ENCODE results near the gene ZCCHC2. TPM values are rescaled to one million over a fixed set of nuclear protein-coding genes. Genes with fewer than 3 reads are reported as not detected.

The ZCCHC2 gene
- total RNA-seq, 1 experiment from 2014 or later = 11.5 TPM

DNA sequence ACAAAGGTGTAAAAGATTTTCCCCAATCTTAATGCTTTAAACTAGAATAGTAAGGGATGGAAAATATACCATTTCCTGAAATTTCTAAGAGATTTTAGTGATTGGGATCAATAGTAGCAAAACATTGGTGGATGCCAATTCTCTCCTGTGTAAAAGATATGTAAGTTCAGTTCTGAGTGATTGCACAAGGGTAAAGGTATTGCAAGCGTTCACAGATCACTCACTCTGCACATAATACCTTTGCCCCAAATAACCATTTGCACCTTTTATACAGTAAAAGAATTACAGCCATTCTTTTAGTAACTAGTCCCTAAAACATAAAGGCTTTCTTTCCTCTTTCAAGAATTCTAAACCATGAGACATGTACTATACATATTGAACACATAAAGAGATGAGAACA is 13.0 kb upstream of the ZCCHC2 start:
- ChIA-PET POLR2A (ENCODE audit: low non-redundant PET) (no interaction called here), CTCF (no interaction called here)
- TF ChIP-seq EZH2 (IDR thresholded peaks at IDR 0.05; ENCODE audit: borderline replicate concordance, low read depth, low read length, poor library complexity, severe bottlenecking) = no peak
- TF ChIP-seq CTCF (conservative IDR thresholded peaks at IDR 0.05; ENCODE audit: low read depth, low read length) = no peak
- peaks cover 17% of the 10 kb centered on the region for H3K9me3 ChIP-seq (ENCODE audit: low read depth, low read length, poor library complexity, severe bottlenecking)
- H3K36me3 ChIP-seq (ENCODE audit: insufficient read depth, low read length, poor library complexity, severe bottlenecking) = no peaks in the 10 kb centered on the region
- no peaks in the 10 kb centered on the region for H3K4me1 ChIP-seq (ENCODE audit: insufficient read depth, low read length, poor library complexity, severe bottlenecking)
- BruUV-seq (replicated peaks) = no TSS peak
- DNase-seq (ENCODE audit: low spot score) = no peak
- H3K27me3 ChIP-seq (replicated peaks; ENCODE audit: insufficient read depth, low read depth, low read length, poor library complexity) = no peaks in the 10 kb centered on the region
- intact Hi-C loops (cut with micrococcal nuclease; ENCODE audit: unreplicated experiment) = no loop called here
- no peak overlapping the region for H3K4me3 ChIP-seq (ENCODE audit: low read depth, low read length, poor library complexity, severe bottlenecking)
- no peak overlapping the region for H3K27ac ChIP-seq (ENCODE audit: low read depth, low read length, poor library complexity, severe bottlenecking)

- no peak for DNase-seq (ENCODE audit: low spot score)
- Histone ChIP-seq H3K9me3 (ENCODE audit: low read depth, low read length, poor library complexity, severe bottlenecking) (peaks cover 19% of the 10 kb centered on the region), H3K4me1 (ENCODE audit: insufficient read depth, low read length, poor library complexity, severe bottlenecking) (no peaks in the 10 kb centered on the region), H3K36me3 (ENCODE audit: insufficient read depth, low read length, poor library complexity, severe bottlenecking) (no peaks in the 10 kb centered on the region), H3K27ac (ENCODE audit: low read depth, low read length, poor library complexity, severe bottlenecking) (no peak overlapping the region), H3K27me3 (replicated peaks; ENCODE audit: insufficient read depth, low read depth, low read length, poor library complexity) (no peaks in the 10 kb centered on the region), H3K4me3 (ENCODE audit: low read depth, low read length, poor library complexity, severe bottlenecking) (no peak overlapping the region)
- ChIA-PET CTCF (no interaction called here), POLR2A (ENCODE audit: low non-redundant PET) (no interaction called here)
- TF ChIP-seq EZH2 (IDR thresholded peaks at IDR 0.05; ENCODE audit: borderline replicate concordance, low read depth, low read length, poor library complexity, severe bottlenecking) (no peak), CTCF (conservative IDR thresholded peaks at IDR 0.05; ENCODE audit: low read depth, low read length) (no peak)
- no TSS peak for BruUV-seq (replicated peaks)
- intact Hi-C loops (cut with micrococcal nuclease; ENCODE audit: unreplicated experiment) = no loop called here
These were observed 12.0 kb upstream of the ZCCHC2 start for GRCh38 chr18:62510789-62511188.

GRCh38 chr18:62512532-62512931 is 10.3 kb upstream of the ZCCHC2 start:
- Histone ChIP-seq H3K4me1 (ENCODE audit: insufficient read depth, low read length, poor library complexity, severe bottlenecking) (no peaks in the 10 kb centered on the region), H3K27ac (ENCODE audit: low read depth, low read length, poor library complexity, severe bottlenecking) (no peak overlapping the region), H3K4me3 (ENCODE audit: low read depth, low read length, poor library complexity, severe bottlenecking) (no peak overlapping the region), H3K36me3 (ENCODE audit: insufficient read depth, low read length, poor library complexity, severe bottlenecking) (no peaks in the 10 kb centered on the region), H3K27me3 (replicated peaks; ENCODE audit: insufficient read depth, low read depth, low read length, poor library complexity) (no peaks in the 10 kb centered on the region), H3K9me3 (ENCODE audit: low read depth, low read length, poor library complexity, severe bottlenecking) (peaks cover 19% of the 10 kb centered on the region)
- BruUV-seq (replicated peaks) = no TSS peak
- DNase-seq (ENCODE audit: low spot score) = no peak
- ChIA-PET POLR2A (ENCODE audit: low non-redundant PET) (no interaction called here), CTCF (no interaction called here)
- no peak for TF ChIP-seq EZH2 (IDR thresholded peaks at IDR 0.05; ENCODE audit: borderline replicate concordance, low read depth, low read length, poor library complexity, severe bottlenecking)
- no peak for TF ChIP-seq CTCF (conservative IDR thresholded peaks at IDR 0.05; ENCODE audit: low read depth, low read length)
- intact Hi-C loops (cut with micrococcal nuclease; ENCODE audit: unreplicated experiment) = no loop called here
